Fibroblast of skin of scalp (primary cell): ENCODE data around the gene MYBPH. TPM values are rescaled to one million over a fixed set of nuclear protein-coding genes. Genes with fewer than 3 reads are reported as not detected.
A peak's percentile ranks its signal among the peaks of the same experiment; 100 is the strongest.

ENCODE experiments used
- DNase-seq: peaks from one replicate; pipeline ENCODE4 v3.0.0-alpha.2; 2013
- polyA plus RNA-seq, 2 experiments: library from polyadenylated mRNA; unstranded; fragments of 120-200 nt; gene quantifications; one replicate each; pipeline ENCODE4 v1.2.1, GENCODE V29; 2013; ENCODE audit not compliant: insufficient read length in 2 of 2

Gene MYBPH
- 1.6 TPM for polyA plus RNA-seq (2013, experiment 1 of 2; ENCODE audit: insufficient read length)
- 10.7 TPM for polyA plus RNA-seq (2013, experiment 2 of 2; ENCODE audit: insufficient read length)

GRCh38 chr1:203175237-203175826, at the start of gene MYBPH:
MYBPH (minus strand) TSS chr1:203175826; CDS start chr1:203175755, 71 bp downstream.
- no peak for DNase-seq

- no peak for DNase-seq
Observed at GRCh38 chr1:203225071-203225470, 49.4 kb upstream of the MYBPH start.

- DNase-seq = no peak
Observed at GRCh38 chr1:203223012-203223775, 47.6 kb upstream of the MYBPH start.

- no peak for DNase-seq
Observed at GRCh38 chr1:203219934-203220333, 44.3 kb upstream of the MYBPH start.

GRCh38 chr1:203219171-203219570, 43.5 kb upstream of the MYBPH start:
- no peak for DNase-seq

- DNase-seq = no peak
Observed at GRCh38 chr1:203217668-203218067, 42.0 kb upstream of the MYBPH start.

- no peak for DNase-seq
Observed at GRCh38 chr1:203217139-203217655, 41.6 kb upstream of the MYBPH start.

GRCh38 chr1:203216274-203217138, 40.9 kb upstream of the MYBPH start:
- peak; percentile 63 for DNase-seq

- no peak for DNase-seq
Observed at GRCh38 chr1:203215573-203215972, 39.9 kb upstream of the MYBPH start.

GRCh38 chr1:203214871-203215270, 39.2 kb upstream of the MYBPH start:
- DNase-seq = no peak

GRCh38 chr1:203213126-203213525, 37.5 kb upstream of the MYBPH start:
- DNase-seq = no peak

GRCh38 chr1:203211812-203212211, 36.2 kb upstream of the MYBPH start:
- DNase-seq = no peak

- no peak for DNase-seq
Observed at GRCh38 chr1:203210988-203211387, 35.4 kb upstream of the MYBPH start.

- no peak for DNase-seq
Observed at GRCh38 chr1:203210350-203210749, 34.7 kb upstream of the MYBPH start.

- DNase-seq = no peak
Observed at GRCh38 chr1:203208181-203208580, 32.6 kb upstream of the MYBPH start.

GRCh38 chr1:203207751-203208150, 32.1 kb upstream of the MYBPH start:
- DNase-seq = no peak

- peak; percentile 27 for DNase-seq
Observed at GRCh38 chr1:203206129-203206687, 30.6 kb upstream of the MYBPH start.

GRCh38 chr1:203204756-203205155, 29.1 kb upstream of the MYBPH start:
- DNase-seq = no peak

- DNase-seq = peak; percentile 39
Observed at GRCh38 chr1:203202431-203203245, 27.0 kb upstream of the MYBPH start.

GRCh38 chr1:203201516-203202205, 26.0 kb upstream of the MYBPH start:
- DNase-seq = no peak

- DNase-seq = no peak
Observed at GRCh38 chr1:203200916-203201315, 25.3 kb upstream of the MYBPH start.
